ENCODE data around the gene NEK10. TPM values are rescaled to one million over a fixed set of nuclear protein-coding genes. Genes with fewer than 3 reads are reported as not detected.

NEK10 gene
- total RNA-seq, 1 experiment from 2014 or later, result 4.3 TPM

DNA sequence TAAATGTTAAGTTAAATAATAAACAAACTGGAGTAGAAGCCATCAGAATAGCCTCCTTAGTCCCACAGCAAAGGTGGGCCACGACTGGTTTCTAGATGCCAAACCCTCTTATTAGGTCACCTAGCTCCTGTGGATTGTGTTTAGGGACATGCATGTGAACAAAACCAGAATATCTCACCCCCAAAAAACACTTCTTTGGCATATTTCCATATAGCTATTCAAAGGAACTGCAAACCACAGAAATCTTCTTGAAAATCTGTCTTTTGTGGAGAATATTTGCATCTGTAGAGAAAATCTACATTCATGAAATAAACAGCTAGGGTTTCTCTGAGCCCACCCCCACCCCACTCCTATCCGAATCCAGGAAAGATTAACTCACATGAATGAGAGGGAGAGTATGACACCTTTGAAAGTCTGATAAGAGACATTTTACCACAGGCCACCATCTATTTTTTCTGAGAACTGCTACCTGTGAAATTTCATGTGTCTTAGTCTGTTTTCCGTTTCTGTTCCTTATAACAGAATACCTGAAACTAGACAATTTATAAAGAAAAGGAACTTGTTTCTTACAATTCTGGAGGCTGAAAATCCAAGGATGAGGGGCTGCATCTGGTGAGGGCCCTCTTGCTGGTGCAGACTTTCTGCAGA is 159.4 kb downstream of the NEK10 start:
- BruUV-seq (replicated peaks), result no TSS peak
- Histone ChIP-seq H3K27me3 (ENCODE audit: insufficient read depth, low read depth) (no peaks in the 10 kb centered on the region), H3K4me2 (no peak overlapping the region), H2AFZ (no peak overlapping the region), H3K9me2 (ENCODE audit: insufficient read depth) (no peaks in the 10 kb centered on the region), H3K79me2 (ENCODE audit: low read depth) (no peaks in the 10 kb centered on the region), H3K4me3 (no peak overlapping the region), H3K9me3 (ENCODE audit: insufficient read depth, low read depth) (no peaks in the 10 kb centered on the region), H3F3A (ENCODE audit: insufficient read depth, low read depth) (no peaks in the 10 kb centered on the region), H4K20me1 (ENCODE audit: insufficient read depth) (no peaks in the 10 kb centered on the region), H3K27ac (no peak overlapping the region), H3K36me3 (ENCODE audit: low read depth) (no peaks in the 10 kb centered on the region), H3K4me1 (replicated peaks; ENCODE audit: insufficient read depth) (no peaks in the 10 kb centered on the region)
- intact Hi-C loops (cut with micrococcal nuclease; ENCODE audit: unreplicated experiment), result no loop called here
- no peak for DNase-seq
- CTCF ChIA-PET, result no interaction called here
- POLR2A ChIA-PET (ENCODE audit: unreplicated experiment), result no interaction called here
- TF ChIP-seq EZH2 (IDR thresholded peaks at IDR 0.05; ENCODE audit: low read depth), result no peak
- TF ChIP-seq CTCF (conservative IDR thresholded peaks at IDR 0.05), result no peak

GRCh38 chr3:27208961-27209616 is 160.1 kb downstream of the NEK10 start:
- DNase-seq, result no peak
- Histone ChIP-seq H3K9me3 (ENCODE audit: insufficient read depth, low read depth) (no peaks in the 10 kb centered on the region), H3K4me1 (replicated peaks; ENCODE audit: insufficient read depth) (no peaks in the 10 kb centered on the region), H3K4me2 (no peak overlapping the region), H3K4me3 (no peak overlapping the region), H3K27me3 (ENCODE audit: insufficient read depth, low read depth) (no peaks in the 10 kb centered on the region), H2AFZ (no peak overlapping the region), H3K9me2 (ENCODE audit: insufficient read depth) (no peaks in the 10 kb centered on the region), H3F3A (ENCODE audit: insufficient read depth, low read depth) (no peaks in the 10 kb centered on the region), H4K20me1 (ENCODE audit: insufficient read depth) (no peaks in the 10 kb centered on the region), H3K27ac (no peak overlapping the region), H3K36me3 (ENCODE audit: low read depth) (no peaks in the 10 kb centered on the region), H3K79me2 (ENCODE audit: low read depth) (no peaks in the 10 kb centered on the region)
- ChIA-PET CTCF (no interaction called here), POLR2A (ENCODE audit: unreplicated experiment) (no interaction called here)
- TF ChIP-seq EZH2 (IDR thresholded peaks at IDR 0.05; ENCODE audit: low read depth) (no peak), CTCF (conservative IDR thresholded peaks at IDR 0.05) (no peak)
- no TSS peak for BruUV-seq (replicated peaks)
- intact Hi-C loops (cut with micrococcal nuclease; ENCODE audit: unreplicated experiment), result no loop called here

GRCh38 chr3:27202959-27203358 is 166.2 kb downstream of the NEK10 start:
- no peaks in the 10 kb centered on the region for H3F3A ChIP-seq (ENCODE audit: insufficient read depth, low read depth)
- no peaks in the 10 kb centered on the region for H3K9me2 ChIP-seq (ENCODE audit: insufficient read depth)
- no peak overlapping the region for H3K27ac ChIP-seq
- H4K20me1 ChIP-seq (ENCODE audit: insufficient read depth), result no peaks in the 10 kb centered on the region
- no TSS peak for BruUV-seq (replicated peaks)
- H3K4me2 ChIP-seq, result no peak overlapping the region
- ChIA-PET POLR2A (ENCODE audit: unreplicated experiment) (no interaction called here), CTCF (interaction anchor here (0.8 kb wide), 1 partner anchor 51 kb away, joined by 3 read pairs; no protein-coding TSS in a partner anchor)
- no peak for TF ChIP-seq EZH2 (IDR thresholded peaks at IDR 0.05; ENCODE audit: low read depth)
- TF ChIP-seq CTCF (conservative IDR thresholded peaks at IDR 0.05), result no peak
- no peak overlapping the region for H2AFZ ChIP-seq
- intact Hi-C loops (cut with micrococcal nuclease; ENCODE audit: unreplicated experiment), result loop anchor here (2.0 kb wide), 1 partner anchor 14 kb away; no protein-coding TSS in a partner anchor
- DNase-seq, result peak in 1 of 2 experiments; percentile 43
- no peaks in the 10 kb centered on the region for H3K9me3 ChIP-seq (ENCODE audit: insufficient read depth, low read depth)
- no peak overlapping the region for H3K4me3 ChIP-seq
- no peaks in the 10 kb centered on the region for H3K4me1 ChIP-seq (replicated peaks; ENCODE audit: insufficient read depth)
- no peaks in the 10 kb centered on the region for H3K36me3 ChIP-seq (ENCODE audit: low read depth)
- no peaks in the 10 kb centered on the region for H3K27me3 ChIP-seq (ENCODE audit: insufficient read depth, low read depth)
- no peaks in the 10 kb centered on the region for H3K79me2 ChIP-seq (ENCODE audit: low read depth)

All from PC-9 (cell line).